ENCODE results near the gene GSK3A. TPM values are rescaled to one million over a fixed set of nuclear protein-coding genes. Genes with fewer than 3 reads are reported as not detected.

The GSK3A gene
- total and polyA plus RNA-seq, 9 of the 15 experiments (the other 6 are each of a cell fraction or from before 2014, with no cell fraction given): 0.62 to 90.7 (median 33.3) TPM

- TF ChIP-seq BCLAF1 (IDR thresholded peaks at IDR 0.05; ENCODE audit: borderline replicate concordance in 1 of 2, control insufficient read depth in 1 of 2, low read depth in 2 of 2, low read length in 1 of 2) (0 out of 4 replicates have a peak, but pooled peaks of 1 of the 2 experiments have one; percentile 52), ESRRA (IDR thresholded peaks at IDR 0.05; ENCODE audit: borderline replicate concordance, low read depth) (peak; percentile 58; the same call in 1 of the 2 replicates), HLTF (IDR thresholded peaks at IDR 0.05) (no peak), ZFP91 (CRISPR knock-in tag; IDR thresholded peaks at IDR 0.05) (no peak), MAZ (CRISPR knock-in tag; conservative IDR thresholded peaks at IDR 0.05 in 1 of 2, IDR thresholded peaks at IDR 0.05 in 1 of 2) (peak; percentile 63 to 78; a peak in 3 of 4 replicates), RNF2 (IDR thresholded peaks at IDR 0.05) (peak; percentile 65), ZKSCAN1 (IDR thresholded peaks at IDR 0.05; ENCODE audit: low read depth, low read length) (peak; percentile 48; the same call in 1 of the 2 replicates), ZNF707 (CRISPR knock-in tag; conservative IDR thresholded peaks at IDR 0.05) (no peak), TBL1XR1 (IDR thresholded peaks at IDR 0.05; ENCODE audit: low read length in 2 of 2) (peak; percentile 51 to 66; a peak in 3 of 4 replicates), NCOR1 (IDR thresholded peaks at IDR 0.05) (no peak), TEAD1 (CRISPR knock-in tag; IDR thresholded peaks at IDR 0.05) (peak; percentile 50 to 78; a peak in 2 of 4 replicates), PCBP1 (IDR thresholded peaks at IDR 0.05; ENCODE audit: low read depth, low read length, poor library complexity, severe bottlenecking) (no peak), POLR2G (IDR thresholded peaks at IDR 0.05; ENCODE audit: low read depth, low read length) (peak; percentile 88), CEBPB (tag; IDR thresholded peaks at IDR 0.05) (peak; percentile 90), ZNF639 (CRISPR knock-in tag; conservative IDR thresholded peaks at IDR 0.05 in 1 of 2, IDR thresholded peaks at IDR 0.05 in 1 of 2) (peak in 1 of 2 experiments; percentile 68; a peak in 2 of 4 replicates), ZBTB43 (CRISPR knock-in tag; IDR thresholded peaks at IDR 0.05) (no peak)
Measured at GRCh38 chr19:42242512-42243409, at the start of gene GSK3A (continued).
